ENCODE measurements around the gene IRX6.

The IRX6 gene

DNA sequence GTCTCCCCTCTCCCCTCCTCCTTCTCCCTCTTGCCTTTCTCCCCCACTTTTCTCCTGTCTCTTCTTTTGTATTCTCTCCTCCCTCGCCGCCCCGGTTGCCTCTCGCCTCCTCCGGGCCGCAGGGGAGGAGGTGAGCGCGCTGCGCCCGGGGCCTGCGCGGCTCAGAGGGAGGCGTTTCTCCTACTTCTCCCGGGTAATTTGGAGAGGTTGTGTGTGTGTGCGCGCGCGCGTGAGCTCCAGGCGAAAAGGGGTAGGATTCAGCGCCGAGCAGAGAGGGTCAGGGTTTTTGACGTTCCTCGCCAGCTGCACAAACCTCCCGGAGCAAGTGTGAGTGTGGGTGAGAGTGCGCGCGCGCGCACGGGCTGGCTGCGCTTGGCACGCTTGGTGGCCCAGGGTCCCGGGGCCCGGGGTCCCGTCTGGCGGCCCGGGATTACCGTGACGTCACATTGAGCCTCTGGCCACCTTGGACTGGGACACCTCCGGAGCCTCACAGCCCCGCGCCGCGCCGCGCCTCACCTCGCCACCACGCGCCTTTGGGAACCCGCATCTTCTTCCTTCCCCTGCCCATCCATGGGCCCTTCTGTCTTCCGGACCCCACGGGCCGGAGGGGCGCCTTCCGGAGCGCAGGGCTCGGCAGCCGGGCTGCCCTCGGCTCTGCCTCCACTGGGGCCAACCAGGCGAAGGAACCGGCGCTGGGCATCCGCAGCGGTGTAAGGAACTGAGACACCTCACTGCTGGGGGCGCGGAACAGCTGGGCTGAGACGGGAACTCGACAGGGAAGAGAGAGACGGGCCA lies 479 bp downstream of the IRX6 start:
- DNase-seq (ENCODE audit: low spot score) = no peak

GRCh38 chr16:55325080-55325447 lies 1.1 kb downstream of the IRX6 start:
- no peak for DNase-seq (ENCODE audit: low spot score)

DNA sequence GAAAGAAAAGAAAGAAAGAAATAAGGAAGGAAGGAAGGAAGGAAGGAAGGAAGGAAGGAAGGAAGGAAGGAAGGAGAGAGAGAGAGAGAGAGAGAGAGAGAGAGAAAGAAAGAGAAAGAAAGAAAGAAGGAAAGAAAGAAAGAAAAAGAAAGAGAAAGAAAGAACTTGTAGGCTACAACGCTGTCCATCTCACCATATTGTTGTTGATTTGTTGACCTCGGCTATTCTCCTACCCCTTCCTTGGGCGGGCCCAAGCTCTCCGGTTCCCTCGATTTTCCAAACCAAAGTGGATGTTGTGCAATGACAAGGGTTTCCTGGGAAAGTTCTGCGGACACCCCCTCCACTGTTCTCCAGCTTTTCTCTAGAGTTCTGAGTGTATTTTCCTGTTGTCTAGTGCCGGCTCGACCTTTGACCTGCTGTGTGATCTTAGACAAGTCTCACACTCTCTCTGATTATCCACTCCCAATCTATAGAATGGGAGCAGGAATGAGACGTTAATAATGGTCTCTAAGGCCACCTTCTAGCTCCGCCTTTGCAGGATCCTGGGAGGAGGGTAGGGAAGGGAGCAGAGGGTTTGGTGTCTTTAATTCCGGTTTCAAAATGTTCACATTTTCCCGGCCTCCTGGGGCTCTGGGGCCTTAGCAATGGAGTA lies 1.6 kb downstream of the IRX6 start:
- no peak for DNase-seq (ENCODE audit: low spot score)

- no peak for DNase-seq (ENCODE audit: low spot score)
Measured at GRCh38 chr16:55326261-55327092, 2.5 kb downstream of the IRX6 start.

- no peak for DNase-seq (ENCODE audit: low spot score)
Measured at GRCh38 chr16:55328611-55329569, 4.9 kb downstream of the IRX6 start.

DNA sequence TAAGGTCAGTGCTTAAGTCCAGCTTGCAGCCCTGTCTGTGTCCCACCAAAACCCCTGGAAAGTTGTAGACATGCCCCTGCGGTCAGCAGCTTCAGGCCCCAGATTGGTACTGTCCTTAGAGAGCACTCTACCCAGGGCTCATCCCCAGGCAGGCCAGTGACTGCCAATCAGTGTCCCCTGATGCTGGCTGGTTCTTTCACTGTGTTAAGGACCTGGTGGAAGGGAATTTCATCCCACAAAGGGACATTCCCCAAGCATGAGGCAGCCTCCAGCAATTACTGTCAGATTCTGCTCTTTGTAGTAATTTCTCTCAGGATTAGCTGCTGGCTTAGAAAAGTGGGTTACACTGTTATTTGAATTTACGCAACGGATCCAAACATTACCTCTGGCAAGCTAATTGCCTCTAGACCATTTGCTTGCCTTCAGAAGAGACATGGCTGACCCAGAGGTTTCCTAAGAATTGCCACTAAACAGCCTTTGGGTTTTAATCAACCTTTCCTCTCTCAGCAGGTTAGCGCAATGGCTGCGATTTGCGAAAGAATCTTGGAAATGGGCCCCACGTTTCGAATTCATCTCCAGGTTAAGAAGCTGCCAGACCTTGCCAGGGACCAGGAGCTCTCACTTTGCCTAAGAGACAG lies 5.9 kb downstream of the IRX6 start:
- no peak for DNase-seq (ENCODE audit: low spot score)

DNA sequence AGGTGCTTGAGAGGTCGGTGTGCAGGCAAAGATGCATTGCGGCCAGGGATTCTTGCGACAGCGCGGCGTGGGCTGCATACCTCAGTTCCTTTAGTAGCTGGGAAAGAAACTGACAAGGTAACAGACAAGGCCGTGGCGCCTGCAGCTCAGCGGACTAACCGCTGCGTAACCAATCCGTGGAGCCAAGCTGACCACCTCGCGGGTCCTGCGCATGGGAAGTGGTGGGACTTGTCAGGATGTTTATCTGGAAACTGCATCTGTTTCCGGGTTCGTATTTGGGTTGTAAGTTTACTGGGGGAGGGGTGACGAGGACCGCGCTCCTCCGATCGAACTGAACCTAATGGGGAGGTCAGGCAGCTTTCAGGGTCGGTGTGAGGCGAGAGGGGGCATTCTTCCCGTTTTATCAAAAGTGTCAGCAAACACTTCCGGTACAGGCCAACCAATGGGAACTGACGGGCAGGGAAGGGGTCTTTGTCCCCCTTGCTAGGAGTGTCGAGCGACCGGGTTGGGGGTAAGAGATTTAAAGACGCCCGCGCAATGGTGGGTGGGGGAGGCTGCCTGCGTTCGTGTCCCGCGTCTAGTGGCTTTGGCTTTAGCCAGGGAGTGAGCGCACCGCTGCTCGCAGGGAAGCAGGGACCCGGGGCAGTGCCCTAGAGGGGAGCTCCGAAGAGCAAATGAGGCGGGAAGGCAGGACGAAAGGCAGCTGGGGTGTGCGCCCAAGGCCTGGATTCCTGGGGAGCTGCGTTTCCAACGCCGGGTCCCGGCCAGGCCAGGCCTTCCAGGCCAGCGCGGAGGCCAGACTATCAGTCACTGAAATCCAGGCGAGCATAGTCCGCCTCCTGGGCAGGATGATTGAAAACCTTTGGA lies 7.0 kb downstream of the IRX6 start:
- DNase-seq (ENCODE audit: low spot score) = no peak

- DNase-seq (ENCODE audit: low spot score) = no peak
Measured at GRCh38 chr16:55331648-55332185, 7.7 kb downstream of the IRX6 start.

DNA sequence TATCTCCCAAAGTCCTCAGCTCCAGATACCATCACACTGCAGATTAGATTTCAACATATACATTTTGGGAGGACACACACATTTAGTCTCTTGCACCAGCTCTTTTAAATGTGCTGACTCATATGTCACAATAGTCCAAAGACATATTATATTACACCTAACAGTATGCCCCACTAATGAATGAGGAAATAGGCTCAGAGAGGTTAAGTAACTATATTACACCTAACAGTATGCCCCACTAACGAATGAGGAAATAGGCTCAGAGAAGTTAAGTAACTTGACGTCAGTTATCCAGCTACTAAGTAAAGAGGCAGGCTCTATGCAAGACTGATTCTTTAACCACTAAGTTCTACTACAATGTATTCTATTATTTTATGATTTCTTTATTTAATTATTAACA lies 9.7 kb downstream of the IRX6 start:
- DNase-seq (ENCODE audit: low spot score) = no peak

GRCh38 chr16:55338646-55339045 lies 14.6 kb downstream of the IRX6 start:
- no peak for DNase-seq (ENCODE audit: low spot score)

DNA sequence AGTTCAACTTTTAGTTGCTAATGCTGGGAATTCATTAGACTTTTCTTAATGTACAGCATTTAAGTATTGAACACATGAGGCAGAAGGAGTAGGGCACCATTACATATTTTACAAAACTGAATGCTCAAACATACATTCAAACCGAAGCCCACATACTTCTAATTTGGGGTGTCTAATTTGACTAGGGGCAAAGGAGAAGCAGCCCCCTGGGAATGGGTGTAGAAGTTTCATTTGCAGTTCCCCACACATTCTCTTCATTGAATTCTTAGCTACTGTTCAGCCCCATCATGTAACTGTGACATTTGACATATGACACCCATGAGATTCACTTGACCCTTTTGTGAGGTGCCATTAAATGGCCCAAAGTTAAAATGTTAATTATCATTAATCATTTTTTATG lies 16.4 kb downstream of the IRX6 start:
- DNase-seq (ENCODE audit: low spot score) = no peak

- no peak for DNase-seq (ENCODE audit: low spot score)
Measured at GRCh38 chr16:55341681-55342080, 17.7 kb downstream of the IRX6 start.

- no peak for DNase-seq (ENCODE audit: low spot score)
Measured at GRCh38 chr16:55346475-55346874, 22.5 kb downstream of the IRX6 start.

- DNase-seq (ENCODE audit: low spot score) = no peak
Measured at GRCh38 chr16:55349867-55350266, 25.9 kb downstream of the IRX6 start.

DNA sequence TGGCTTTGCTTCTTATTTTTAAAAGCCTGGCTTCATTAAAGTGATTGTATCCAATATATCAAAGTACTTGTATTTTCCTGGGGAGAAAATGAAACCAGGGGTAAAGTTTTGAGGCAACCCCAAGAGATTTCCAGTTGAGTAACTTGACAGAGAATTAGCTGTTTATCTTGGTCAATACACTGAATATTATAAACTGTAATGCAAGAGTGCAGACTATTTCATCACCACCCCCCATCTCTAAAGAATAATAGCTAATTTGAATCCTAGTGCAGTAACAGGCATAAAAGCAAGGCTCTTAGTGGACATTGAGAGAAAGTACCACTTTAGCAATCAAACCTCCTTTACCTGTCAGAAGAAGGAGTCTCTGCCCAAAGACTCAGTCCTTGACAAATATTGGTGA lies 27.0 kb downstream of the IRX6 start:
- DNase-seq (ENCODE audit: low spot score) = no peak

GRCh38 chr16:55351936-55352335 lies 27.9 kb downstream of the IRX6 start:
- no peak for DNase-seq (ENCODE audit: low spot score)

GRCh38 chr16:55357241-55357640 lies 33.2 kb downstream of the IRX6 start:
- DNase-seq (ENCODE audit: low spot score) = no peak

DNA sequence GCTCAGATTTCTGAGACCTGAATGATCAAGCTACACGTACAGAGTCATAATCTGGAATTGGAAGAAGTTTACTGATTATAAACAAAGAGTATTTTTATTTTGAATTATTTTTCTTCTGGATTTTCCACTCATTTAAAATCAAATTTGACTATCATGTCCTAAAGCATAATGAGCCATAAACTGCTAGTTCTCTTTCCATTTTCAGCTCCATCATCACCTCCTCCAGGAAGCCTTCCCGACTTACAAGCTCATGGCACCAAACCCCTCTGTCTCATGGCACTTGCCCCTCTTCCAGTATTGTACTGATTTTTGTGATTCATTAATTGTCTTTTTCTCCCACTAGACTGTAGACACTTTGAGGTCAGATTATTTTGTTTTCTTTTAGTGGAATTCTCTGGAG lies 35.9 kb downstream of the IRX6 start:
- DNase-seq (ENCODE audit: low spot score) = no peak

- no peak for DNase-seq (ENCODE audit: low spot score)
Measured at GRCh38 chr16:55364811-55365210, 40.8 kb downstream of the IRX6 start.

GRCh38 chr16:55367301-55367811 lies 43.4 kb downstream of the IRX6 start:
- no peak for DNase-seq (ENCODE audit: low spot score)
